Astrocyte of the spinal cord (primary cell): ENCODE results near the gene KLHL29.

Experiments
- DNase-seq: peaks from one replicate; pipeline ENCODE4 v3.0.0; 2011; ENCODE audit warnings: low read depth, low spot score
- H3K4me3 ChIP-seq: 2 replicates; pipeline ENCODE4 v1.5.1; 2011; ENCODE audit warnings: low read depth, mild to moderate bottlenecking, low read length, moderate library complexity
- in situ Hi-C: cut with HindIII; loops from 2 replicates; pipeline ENCODE4 v1.10.0; 2017; ENCODE audit warnings: low sequenced_read_pairs
- TF ChIP-seq, protein P1 (sequence below): IDR thresholded peaks from 2 replicates; pipeline ENCODE4 v1.5.1; 2012; ENCODE audit warnings: low read depth, mild to moderate bottlenecking, low read length, inconsistent platforms

Gene KLHL29

DNA sequence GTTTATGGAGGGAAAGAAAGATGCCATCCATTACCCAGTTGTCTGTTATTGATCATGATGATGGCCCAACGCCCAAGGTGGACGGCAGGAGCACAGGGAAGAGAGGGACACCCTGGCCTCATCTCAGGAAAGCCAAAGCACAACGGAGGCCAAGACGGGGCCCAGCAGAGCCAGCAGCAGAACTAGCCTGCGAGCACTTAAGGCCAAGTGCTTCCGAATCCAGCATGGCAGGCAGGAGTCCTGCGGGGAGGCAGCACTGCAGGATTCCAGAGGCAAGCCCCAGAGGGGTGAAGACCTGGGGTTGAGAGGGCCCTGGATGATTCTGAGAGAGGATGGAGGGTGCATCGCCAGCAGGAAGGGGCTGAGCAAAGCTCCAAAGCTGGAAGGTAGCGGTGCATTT is 28.3 kb upstream of the KLHL29 start:
- TF ChIP-seq, protein P1, sequence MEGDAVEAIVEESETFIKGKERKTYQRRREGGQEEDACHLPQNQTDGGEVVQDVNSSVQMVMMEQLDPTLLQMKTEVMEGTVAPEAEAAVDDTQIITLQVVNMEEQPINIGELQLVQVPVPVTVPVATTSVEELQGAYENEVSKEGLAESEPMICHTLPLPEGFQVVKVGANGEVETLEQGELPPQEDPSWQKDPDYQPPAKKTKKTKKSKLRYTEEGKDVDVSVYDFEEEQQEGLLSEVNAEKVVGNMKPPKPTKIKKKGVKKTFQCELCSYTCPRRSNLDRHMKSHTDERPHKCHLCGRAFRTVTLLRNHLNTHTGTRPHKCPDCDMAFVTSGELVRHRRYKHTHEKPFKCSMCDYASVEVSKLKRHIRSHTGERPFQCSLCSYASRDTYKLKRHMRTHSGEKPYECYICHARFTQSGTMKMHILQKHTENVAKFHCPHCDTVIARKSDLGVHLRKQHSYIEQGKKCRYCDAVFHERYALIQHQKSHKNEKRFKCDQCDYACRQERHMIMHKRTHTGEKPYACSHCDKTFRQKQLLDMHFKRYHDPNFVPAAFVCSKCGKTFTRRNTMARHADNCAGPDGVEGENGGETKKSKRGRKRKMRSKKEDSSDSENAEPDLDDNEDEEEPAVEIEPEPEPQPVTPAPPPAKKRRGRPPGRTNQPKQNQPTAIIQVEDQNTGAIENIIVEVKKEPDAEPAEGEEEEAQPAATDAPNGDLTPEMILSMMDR, result no peak
- in situ Hi-C loops, result no loop called here
- no peak for DNase-seq
- H3K4me3 ChIP-seq, result no peak overlapping the region

GRCh38 chr2:23359631-23360567 is 25.1 kb upstream of the KLHL29 start:
- in situ Hi-C loops, result no loop called here
- DNase-seq, result no peak
- H3K4me3 ChIP-seq, result no peak overlapping the region
- TF ChIP-seq, protein P1, result no peak

DNA sequence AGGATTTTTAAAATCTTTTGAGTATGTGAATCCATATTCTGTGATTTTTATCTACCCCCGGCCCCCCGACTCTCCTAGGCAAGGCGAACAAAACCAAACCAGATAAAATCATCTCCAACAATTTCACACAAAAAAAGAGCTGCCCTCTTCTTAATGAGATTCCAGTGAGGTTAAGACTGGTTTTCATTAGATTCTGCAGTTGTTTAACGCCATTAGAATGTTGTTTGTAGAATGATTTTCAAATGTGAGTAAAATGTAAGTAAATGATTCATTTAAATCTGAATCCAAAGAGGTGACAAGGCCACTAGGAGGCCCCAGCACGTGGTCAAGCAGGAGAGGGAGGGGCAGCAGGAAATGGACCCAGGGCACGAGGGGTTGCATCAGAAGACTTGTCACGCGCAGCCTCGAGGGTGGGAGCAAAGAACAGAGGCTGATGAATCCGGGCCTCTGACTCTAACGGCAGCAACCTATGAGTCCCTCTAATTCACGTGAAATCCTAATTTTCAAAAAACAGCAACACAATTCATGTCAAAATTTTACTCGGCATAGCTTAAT is 24.3 kb upstream of the KLHL29 start:
- in situ Hi-C loops, result no loop called here
- H3K4me3 ChIP-seq, result no peak overlapping the region
- DNase-seq, result no peak
- TF ChIP-seq, protein P1, result no peak

- TF ChIP-seq, protein P1, result no peak
- no peak for DNase-seq
- no peak overlapping the region for H3K4me3 ChIP-seq
- in situ Hi-C loops, result no loop called here
These were observed 23.8 kb upstream of the KLHL29 start for GRCh38 chr2:23361152-23361551.

- H3K4me3 ChIP-seq, result no peak overlapping the region
- DNase-seq, result no peak
- in situ Hi-C loops, result no loop called here
- TF ChIP-seq, protein P1, result no peak
These were observed 21.7 kb upstream of the KLHL29 start for GRCh38 chr2:23363268-23363667.

DNA sequence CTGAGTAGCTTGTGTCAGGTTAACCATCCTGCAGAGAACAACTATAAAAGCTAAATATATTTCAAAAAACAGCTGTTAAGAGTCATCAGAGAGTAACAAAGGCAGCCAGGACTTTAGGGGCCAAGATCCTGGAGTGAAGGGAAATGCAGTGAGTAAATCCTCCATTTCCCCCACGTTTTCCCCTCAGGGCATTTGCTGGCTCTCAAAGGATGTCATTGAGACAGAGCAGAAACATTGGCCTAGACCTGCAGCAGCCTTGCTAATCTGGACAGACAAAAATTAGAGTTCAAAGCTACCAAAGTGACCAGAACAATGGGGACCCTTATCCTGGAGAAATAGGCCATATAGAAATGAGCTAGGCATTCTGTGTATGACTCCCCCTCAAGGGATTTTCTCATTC is 21.1 kb upstream of the KLHL29 start:
- H3K4me3 ChIP-seq, result no peak overlapping the region
- in situ Hi-C loops, result no loop called here
- TF ChIP-seq, protein P1, result no peak
- no peak for DNase-seq
